T follicular helper cell (primary cell): ENCODE measurements around the gene SKAP1.

Experiments
- DNase-seq: peaks from one replicate; pipeline ENCODE4 v3.0.0-alpha.2; 2020; ENCODE audit warnings: low read depth

The SKAP1 gene

GRCh38 chr17:48175692-48176470 is 254.1 kb downstream of the SKAP1 start:
- DNase-seq = no peak

GRCh38 chr17:48174833-48175523 is 255.0 kb downstream of the SKAP1 start:
- DNase-seq = no peak

GRCh38 chr17:48173191-48173984 is 256.6 kb downstream of the SKAP1 start:
- DNase-seq = no peak

GRCh38 chr17:48169926-48170325 is 260.1 kb downstream of the SKAP1 start:
- DNase-seq = no peak

GRCh38 chr17:48163809-48164208 is 266.2 kb downstream of the SKAP1 start:
- DNase-seq = no peak

- DNase-seq = no peak
Observed at GRCh38 chr17:48162946-48163506, 267.0 kb downstream of the SKAP1 start.

GRCh38 chr17:48162306-48162934 is 267.6 kb downstream of the SKAP1 start:
- DNase-seq = no peak

- DNase-seq = no peak
Observed at GRCh38 chr17:48161127-48161905, 268.7 kb downstream of the SKAP1 start.

- DNase-seq = no peak
Observed at GRCh38 chr17:48160177-48161081, 269.6 kb downstream of the SKAP1 start.

GRCh38 chr17:48159232-48159631 is 270.8 kb downstream of the SKAP1 start:
- DNase-seq = no peak

- DNase-seq = no peak
Observed at GRCh38 chr17:48155889-48156611, 274.0 kb downstream of the SKAP1 start.

- DNase-seq = no peak
Observed at GRCh38 chr17:48153691-48154358, 276.2 kb downstream of the SKAP1 start.

- DNase-seq = no peak
Observed at GRCh38 chr17:48152289-48152688, 277.7 kb downstream of the SKAP1 start.

- DNase-seq = no peak
Observed at GRCh38 chr17:48151220-48151619, 278.8 kb downstream of the SKAP1 start.

GRCh38 chr17:48150597-48151001 is 279.4 kb downstream of the SKAP1 start:
- no peak for DNase-seq

- no peak for DNase-seq
Observed at GRCh38 chr17:48149787-48150463, 280.1 kb downstream of the SKAP1 start.

- no peak for DNase-seq
Observed at GRCh38 chr17:48148854-48149786, 280.9 kb downstream of the SKAP1 start.
